SK-N-SH treated with all-trans-retinoic acid at 6 μM for 48 hours (cell line): Measurements from ENCODE around the gene LMNB1.

Experiments used
- ATAC-seq: fragments of 200-7000 bp; cut with Tn5 transposase; 3 replicates; pipeline ENCODE4 v1.9.1; 2020; ENCODE audit warnings: mild to moderate bottlenecking, moderate library complexity
- ARNTL ChIP-seq: fragments of 450-650 bp; formaldehyde crosslinking; IDR thresholded peaks from 2 replicates; pipeline ENCODE4 v1.5.0; 2020; ENCODE audit warnings: low read depth, mild to moderate bottlenecking, moderate library complexity, borderline replicate concordance
- BACH2 ChIP-seq: fragments of 250-450 bp; sonication (Bioruptor Pico); IDR thresholded peaks from 2 replicates; pipeline ENCODE4 v1.9.0; 2021; ENCODE audit warnings: mild to moderate bottlenecking, borderline replicate concordance
- CREB5 ChIP-seq: fragments of 250-450 bp; sonication (Bioruptor Pico); IDR thresholded peaks from 2 replicates; pipeline ENCODE4 v1.5.1; 2020; ENCODE audit warnings: low read depth, mild to moderate bottlenecking, moderate library complexity
- CSDC2 ChIP-seq: fragments of 250-450 bp; sonication (Bioruptor Pico); IDR thresholded peaks from 2 replicates; pipeline ENCODE4 v1.5.0; 2020; ENCODE audit warnings: mild to moderate bottlenecking, moderate library complexity
- ESRRG ChIP-seq: fragments of 250-450 bp; sonication (Bioruptor Pico); IDR thresholded peaks from 2 replicates; pipeline ENCODE4 v1.6.1; 2021; ENCODE audit warnings: mild to moderate bottlenecking
- GLIS3 ChIP-seq: fragments of 250-450 bp; sonication (Bioruptor Pico); IDR thresholded peaks from 2 replicates; pipeline ENCODE4 v1.5.0; 2020; ENCODE audit warnings: mild to moderate bottlenecking, moderate library complexity
- ISL1 ChIP-seq: fragments of 250-450 bp; sonication (Bioruptor Pico); IDR thresholded peaks from 2 replicates; pipeline ENCODE4 v2.1.2; 2022; ENCODE audit warnings: mild to moderate bottlenecking, moderate library complexity
- OSR1 ChIP-seq: fragments of 250-450 bp; sonication (Bioruptor Pico); IDR thresholded peaks from 2 replicates; pipeline ENCODE4 v1.8.0; 2022; ENCODE audit warnings: moderate library complexity, mild to moderate bottlenecking, inconsistent platforms
- POU6F1 ChIP-seq: fragments of 250-450 bp; sonication (Bioruptor Pico); IDR thresholded peaks from 2 replicates; pipeline ENCODE4 v1.8.0; 2021; ENCODE audit warnings: low read depth, mild to moderate bottlenecking, moderate library complexity, borderline replicate concordance
- PPARA ChIP-seq: fragments of 250-450 bp; sonication (Bioruptor Pico); IDR thresholded peaks from 2 replicates; pipeline ENCODE4 v1.5.0; 2020; ENCODE audit warnings: mild to moderate bottlenecking, borderline replicate concordance
- RARB ChIP-seq: fragments of 250-450 bp; sonication (Bioruptor Pico); IDR thresholded peaks from 2 replicates; pipeline ENCODE4 v1.8.0; 2021; ENCODE audit warnings: mild to moderate bottlenecking, moderate library complexity
- SNAI2 ChIP-seq: fragments of 250-450 bp; sonication (Bioruptor Pico); IDR thresholded peaks from 2 replicates; pipeline ENCODE4 v1.5.0; 2020; ENCODE audit warnings: mild to moderate bottlenecking, moderate library complexity
- TCF4 ChIP-seq: fragments of 250-450 bp; sonication (Bioruptor Pico); IDR thresholded peaks from 2 replicates; pipeline ENCODE4 v1.8.0; 2021; ENCODE audit warnings: mild to moderate bottlenecking, moderate library complexity, borderline replicate concordance
- TOX ChIP-seq: fragments of 250-450 bp; sonication (Bioruptor Pico); IDR thresholded peaks from 2 replicates; pipeline ENCODE4 v1.8.0; 2021; ENCODE audit warnings: mild to moderate bottlenecking, moderate library complexity, borderline replicate concordance
- ZC3H10 ChIP-seq: fragments of 250-450 bp; sonication (Bioruptor Pico); IDR thresholded peaks from 2 replicates; pipeline ENCODE4 v1.5.1; 2021; ENCODE audit warnings: mild to moderate bottlenecking, moderate library complexity
- ZFP3 ChIP-seq: fragments of 250-450 bp; sonication (Bioruptor Pico); IDR thresholded peaks from 2 replicates; pipeline ENCODE4 v1.5.0; 2020; ENCODE audit warnings: mild to moderate bottlenecking, moderate library complexity
- ZFP30 ChIP-seq: fragments of 450-650 bp; formaldehyde crosslinking; IDR thresholded peaks from 2 replicates; pipeline ENCODE4 v1.5.0; 2022; ENCODE audit warnings: mild to moderate bottlenecking, moderate library complexity
- ZNF565 ChIP-seq: fragments of 450-650 bp; formaldehyde crosslinking; conservative IDR thresholded peaks from 2 replicates; pipeline ENCODE4 v1.5.0; 2020; ENCODE audit warnings: low read depth, mild to moderate bottlenecking, moderate library complexity
- ZNF70 ChIP-seq: fragments of 450-650 bp; formaldehyde crosslinking; IDR thresholded peaks from 2 replicates; pipeline ENCODE4 v1.5.0; 2020; ENCODE audit warnings: mild to moderate bottlenecking, moderate library complexity
- ZNF8 ChIP-seq: fragments of 450-650 bp; formaldehyde crosslinking; IDR thresholded peaks from 2 replicates; pipeline ENCODE4 v1.5.0; 2020; ENCODE audit warnings: mild to moderate bottlenecking, moderate library complexity
- TF ChIP-seq, protein P1 (sequence below): fragments of 250-450 bp; sonication (Bioruptor Pico); IDR thresholded peaks from 2 replicates; pipeline ENCODE4 v1.5.0; 2020; ENCODE audit warnings: mild to moderate bottlenecking, moderate library complexity
- TF ChIP-seq, protein P2 (sequence below): fragments of 250-450 bp; sonication (Bioruptor Pico); IDR thresholded peaks from 2 replicates; pipeline ENCODE4 v1.8.0; 2020; ENCODE audit warnings: mild to moderate bottlenecking, moderate library complexity, borderline replicate concordance
- TF ChIP-seq, protein P3 (sequence below): fragments of 250-450 bp; sonication (Bioruptor Pico); IDR thresholded peaks from 2 replicates; pipeline ENCODE4 v1.5.1; 2021; ENCODE audit warnings: mild to moderate bottlenecking, moderate library complexity

Gene LMNB1

GRCh38 chr5:126741361-126741760 lies 35.6 kb upstream of the LMNB1 start:
- no peak for TF ChIP-seq ZNF565 (CRISPR knock-in tag)
- TF ChIP-seq, protein P1, sequence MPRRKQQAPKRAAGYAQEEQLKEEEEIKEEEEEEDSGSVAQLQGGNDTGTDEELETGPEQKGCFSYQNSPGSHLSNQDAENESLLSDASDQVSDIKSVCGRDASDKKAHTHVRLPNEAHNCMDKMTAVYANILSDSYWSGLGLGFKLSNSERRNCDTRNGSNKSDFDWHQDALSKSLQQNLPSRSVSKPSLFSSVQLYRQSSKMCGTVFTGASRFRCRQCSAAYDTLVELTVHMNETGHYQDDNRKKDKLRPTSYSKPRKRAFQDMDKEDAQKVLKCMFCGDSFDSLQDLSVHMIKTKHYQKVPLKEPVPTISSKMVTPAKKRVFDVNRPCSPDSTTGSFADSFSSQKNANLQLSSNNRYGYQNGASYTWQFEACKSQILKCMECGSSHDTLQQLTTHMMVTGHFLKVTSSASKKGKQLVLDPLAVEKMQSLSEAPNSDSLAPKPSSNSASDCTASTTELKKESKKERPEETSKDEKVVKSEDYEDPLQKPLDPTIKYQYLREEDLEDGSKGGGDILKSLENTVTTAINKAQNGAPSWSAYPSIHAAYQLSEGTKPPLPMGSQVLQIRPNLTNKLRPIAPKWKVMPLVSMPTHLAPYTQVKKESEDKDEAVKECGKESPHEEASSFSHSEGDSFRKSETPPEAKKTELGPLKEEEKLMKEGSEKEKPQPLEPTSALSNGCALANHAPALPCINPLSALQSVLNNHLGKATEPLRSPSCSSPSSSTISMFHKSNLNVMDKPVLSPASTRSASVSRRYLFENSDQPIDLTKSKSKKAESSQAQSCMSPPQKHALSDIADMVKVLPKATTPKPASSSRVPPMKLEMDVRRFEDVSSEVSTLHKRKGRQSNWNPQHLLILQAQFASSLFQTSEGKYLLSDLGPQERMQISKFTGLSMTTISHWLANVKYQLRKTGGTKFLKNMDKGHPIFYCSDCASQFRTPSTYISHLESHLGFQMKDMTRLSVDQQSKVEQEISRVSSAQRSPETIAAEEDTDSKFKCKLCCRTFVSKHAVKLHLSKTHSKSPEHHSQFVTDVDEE (CRISPR knock-in tag), result no peak
- no peak for TF ChIP-seq ZFP30 (CRISPR knock-in tag)
- TF ChIP-seq ZNF70 (CRISPR knock-in tag), result no peak
- TF ChIP-seq ARNTL (CRISPR knock-in tag), result no peak
- no peak for TF ChIP-seq GLIS3 (CRISPR knock-in tag)
- TF ChIP-seq ESRRG, result no peak
- no peak for TF ChIP-seq PPARA (CRISPR knock-in tag)
- no peak for TF ChIP-seq ZNF8 (CRISPR knock-in tag)
- TF ChIP-seq, protein P2, sequence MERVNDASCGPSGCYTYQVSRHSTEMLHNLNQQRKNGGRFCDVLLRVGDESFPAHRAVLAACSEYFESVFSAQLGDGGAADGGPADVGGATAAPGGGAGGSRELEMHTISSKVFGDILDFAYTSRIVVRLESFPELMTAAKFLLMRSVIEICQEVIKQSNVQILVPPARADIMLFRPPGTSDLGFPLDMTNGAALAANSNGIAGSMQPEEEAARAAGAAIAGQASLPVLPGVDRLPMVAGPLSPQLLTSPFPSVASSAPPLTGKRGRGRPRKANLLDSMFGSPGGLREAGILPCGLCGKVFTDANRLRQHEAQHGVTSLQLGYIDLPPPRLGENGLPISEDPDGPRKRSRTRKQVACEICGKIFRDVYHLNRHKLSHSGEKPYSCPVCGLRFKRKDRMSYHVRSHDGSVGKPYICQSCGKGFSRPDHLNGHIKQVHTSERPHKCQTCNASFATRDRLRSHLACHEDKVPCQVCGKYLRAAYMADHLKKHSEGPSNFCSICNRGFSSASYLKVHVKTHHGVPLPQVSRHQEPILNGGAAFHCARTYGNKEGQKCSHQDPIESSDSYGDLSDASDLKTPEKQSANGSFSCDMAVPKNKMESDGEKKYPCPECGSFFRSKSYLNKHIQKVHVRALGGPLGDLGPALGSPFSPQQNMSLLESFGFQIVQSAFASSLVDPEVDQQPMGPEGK (CRISPR knock-in tag), result no peak
- TF ChIP-seq BACH2 (CRISPR knock-in tag), result no peak
- TF ChIP-seq ZFP3 (CRISPR knock-in tag), result no peak
- TF ChIP-seq TOX (CRISPR knock-in tag), result no peak
- TF ChIP-seq SNAI2, result no peak
- TF ChIP-seq, protein P3, sequence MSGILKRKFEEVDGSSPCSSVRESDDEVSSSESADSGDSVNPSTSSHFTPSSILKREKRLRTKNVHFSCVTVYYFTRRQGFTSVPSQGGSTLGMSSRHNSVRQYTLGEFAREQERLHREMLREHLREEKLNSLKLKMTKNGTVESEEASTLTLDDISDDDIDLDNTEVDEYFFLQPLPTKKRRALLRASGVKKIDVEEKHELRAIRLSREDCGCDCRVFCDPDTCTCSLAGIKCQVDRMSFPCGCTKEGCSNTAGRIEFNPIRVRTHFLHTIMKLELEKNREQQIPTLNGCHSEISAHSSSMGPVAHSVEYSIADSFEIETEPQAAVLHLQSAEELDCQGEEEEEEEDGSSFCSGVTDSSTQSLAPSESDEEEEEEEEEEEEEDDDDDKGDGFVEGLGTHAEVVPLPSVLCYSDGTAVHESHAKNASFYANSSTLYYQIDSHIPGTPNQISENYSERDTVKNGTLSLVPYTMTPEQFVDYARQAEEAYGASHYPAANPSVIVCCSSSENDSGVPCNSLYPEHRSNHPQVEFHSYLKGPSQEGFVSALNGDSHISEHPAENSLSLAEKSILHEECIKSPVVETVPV, result no peak
- TF ChIP-seq CSDC2 (CRISPR knock-in tag), result no peak
- no peak for TF ChIP-seq OSR1
- TF ChIP-seq, all 23 proteins: peak for 0
- no peak for ATAC-seq

GRCh38 chr5:126742425-126742824 lies 34.5 kb upstream of the LMNB1 start:
- no peak for ATAC-seq
- TF ChIP-seq ZNF8 (CRISPR knock-in tag), result no peak
- no peak for TF ChIP-seq GLIS3 (CRISPR knock-in tag)
- no peak for TF ChIP-seq PPARA (CRISPR knock-in tag)

- TF ChIP-seq TOX (CRISPR knock-in tag) (no peak), OSR1 (no peak), ZFP30 (CRISPR knock-in tag) (no peak), SNAI2 (no peak), POU6F1 (CRISPR knock-in tag) (no peak), ISL1 (CRISPR knock-in tag) (no peak), BACH2 (CRISPR knock-in tag) (no peak), GLIS3 (CRISPR knock-in tag) (no peak), ZNF565 (CRISPR knock-in tag) (no peak), CSDC2 (CRISPR knock-in tag) (no peak), TCF4 (CRISPR knock-in tag) (no peak), RARB (CRISPR knock-in tag) (no peak), ZC3H10 (CRISPR knock-in tag) (no peak), ARNTL (CRISPR knock-in tag) (no peak), PPARA (CRISPR knock-in tag) (no peak), ZNF70 (CRISPR knock-in tag) (no peak), CREB5 (CRISPR knock-in tag) (no peak), ZNF8 (CRISPR knock-in tag) (no peak)
- TF ChIP-seq, protein P1 (CRISPR knock-in tag), result no peak
- TF ChIP-seq, protein P2 (CRISPR knock-in tag), result no peak
- ATAC-seq, result no peak
These were observed 32.1 kb upstream of the LMNB1 start for GRCh38 chr5:126744836-126745235.
